ENCODE results near the gene SLC35G1.

SLC35G1 gene

GRCh38 chr10:93879273-93879672 lies 14.5 kb upstream of the SLC35G1 start:
- DNase-seq (ENCODE audit: low read depth in 2 of 2) = no peak

GRCh38 chr10:93894516-93895378 lies 969 bp downstream of the SLC35G1 start:
- DNase-seq (ENCODE audit: low read depth in 2 of 2) = no peak

GRCh38 chr10:93897070-93897780 lies 3.4 kb downstream of the SLC35G1 start:
- no peak for DNase-seq (ENCODE audit: low read depth in 2 of 2)

GRCh38 chr10:93899109-93899508 lies 5.3 kb downstream of the SLC35G1 start:
- DNase-seq (ENCODE audit: low read depth in 2 of 2) = no peak

- no peak for DNase-seq (ENCODE audit: low read depth in 2 of 2)
Observed at GRCh38 chr10:93903051-93903450, 9.3 kb downstream of the SLC35G1 start.

GRCh38 chr10:93904901-93905300 lies 11.1 kb downstream of the SLC35G1 start:
- DNase-seq (ENCODE audit: low read depth in 2 of 2) = no peak

GRCh38 chr10:93907059-93907458 lies 13.3 kb downstream of the SLC35G1 start:
- DNase-seq (ENCODE audit: low read depth in 2 of 2) = no peak

- no peak for DNase-seq (ENCODE audit: low read depth in 2 of 2)
Observed at GRCh38 chr10:93911866-93912265, 18.1 kb downstream of the SLC35G1 start.

GRCh38 chr10:93912444-93912843 lies 18.7 kb downstream of the SLC35G1 start:
- DNase-seq (ENCODE audit: low read depth in 2 of 2) = no peak

GRCh38 chr10:93913706-93914105 lies 19.9 kb downstream of the SLC35G1 start:
- no peak for DNase-seq (ENCODE audit: low read depth in 2 of 2)

- no peak for DNase-seq (ENCODE audit: low read depth in 2 of 2)
Observed at GRCh38 chr10:93915598-93915997, 21.8 kb downstream of the SLC35G1 start.

GRCh38 chr10:93916257-93917063 lies 22.7 kb downstream of the SLC35G1 start:
- DNase-seq (ENCODE audit: low read depth in 2 of 2) = no peak

- DNase-seq (ENCODE audit: low read depth in 2 of 2) = no peak
Observed at GRCh38 chr10:93917064-93917391, 23.2 kb downstream of the SLC35G1 start.

GRCh38 chr10:93917821-93918220 lies 24.0 kb downstream of the SLC35G1 start:
- DNase-seq (ENCODE audit: low read depth in 2 of 2) = no peak

- DNase-seq (ENCODE audit: low read depth in 2 of 2) = peak; percentile 7 to 12
Observed at GRCh38 chr10:93921338-93921737, 27.6 kb downstream of the SLC35G1 start.

GRCh38 chr10:93926613-93927012 lies 32.8 kb downstream of the SLC35G1 start:
- DNase-seq (ENCODE audit: low read depth in 2 of 2) = no peak

- DNase-seq (ENCODE audit: low read depth in 2 of 2) = no peak
Observed at GRCh38 chr10:93938140-93938539, 44.4 kb downstream of the SLC35G1 start.

- DNase-seq (ENCODE audit: low read depth in 2 of 2) = no peak
Observed at GRCh38 chr10:93940881-93941280, 47.1 kb downstream of the SLC35G1 start.

- no peak for DNase-seq (ENCODE audit: low read depth in 2 of 2)
Observed at GRCh38 chr10:93941606-93942005, 47.8 kb downstream of the SLC35G1 start.

GRCh38 chr10:93945819-93946218 lies 52.0 kb downstream of the SLC35G1 start:
- no peak for DNase-seq (ENCODE audit: low read depth in 2 of 2)

- DNase-seq (ENCODE audit: low read depth in 2 of 2) = no peak
Observed at GRCh38 chr10:93947055-93947454, 53.3 kb downstream of the SLC35G1 start.

- no peak for DNase-seq (ENCODE audit: low read depth in 2 of 2)
Observed at GRCh38 chr10:93947524-93947923, 53.7 kb downstream of the SLC35G1 start.

All from stimulated activated CD8-positive, alpha-beta memory T cell treated with anti-CD3 and anti-CD28 coated beads, Interleukin-2, amount 100 ng/mL, for 48 hours (primary cell).